Smooth muscle cell (in vitro differentiated cells): ENCODE results near the gene CRB3. TPM values are rescaled to one million over a fixed set of nuclear protein-coding genes. Genes with fewer than 3 reads are reported as not detected.
"Not testable (repeated sequence)": the region's sequence is repeated elsewhere in the genome, so short reads cannot be mapped to it uniquely, and the experiment has no call there.

Experiments
- DNase-seq: peaks from one replicate; lab custom pipeline; 2025; ENCODE audit not compliant: unreplicated experiment; lab: John Stamatoyannopoulos, UW
- H2AFZ ChIP-seq: fragments of 200-600 bp; sonication (generic); 2 replicates; pipeline ENCODE4 v1.6.0; 2016; ENCODE audit warnings: antibody characterized with exemption, low read depth, mild to moderate bottlenecking
- H3F3A ChIP-seq: fragments of 200-600 bp; sonication (generic); 2 replicates; pipeline ENCODE4 v1.6.0; 2017; ENCODE audit warnings: antibody characterized with exemption, low read depth
- H3K27ac ChIP-seq: fragments of 200-600 bp; sonication (generic); 2 replicates; pipeline ENCODE4 v1.5.1; 2016; ENCODE audit warnings: low read depth, mild to moderate bottlenecking
- H3K27me3 ChIP-seq: fragments of 200-600 bp; sonication (generic); 2 replicates; pipeline ENCODE4 v1.6.1; 2016; ENCODE audit warnings: low read depth, mild to moderate bottlenecking
- H3K36me3 ChIP-seq: fragments of 200-600 bp; sonication (generic); 2 replicates; pipeline ENCODE4 v1.5.1; 2016; ENCODE audit warnings: low read depth
- H3K4me1 ChIP-seq: fragments of 200-600 bp; sonication (generic); 2 replicates; pipeline ENCODE4 v1.5.1; 2016; ENCODE audit warnings: low read depth
- H3K4me2 ChIP-seq: fragments of 200-600 bp; sonication (generic); 2 replicates; pipeline ENCODE4 v1.6.0; 2016; ENCODE audit warnings: mild to moderate bottlenecking
- H3K4me3 ChIP-seq: fragments of 200-600 bp; sonication (generic); 2 replicates; pipeline ENCODE4 v1.5.1; 2016; ENCODE audit warnings: mild to moderate bottlenecking
- H3K79me2 ChIP-seq: fragments of 200-600 bp; sonication (generic); 2 replicates; pipeline ENCODE4 v1.6.0; 2016; ENCODE audit warnings: low read depth, mild to moderate bottlenecking
- H3K9ac ChIP-seq: fragments of 200-600 bp; sonication (generic); 2 replicates; pipeline ENCODE4 v1.6.0; 2016; ENCODE audit warnings: low read depth
- H3K9me3 ChIP-seq: fragments of 200-600 bp; sonication (generic); replicated peaks from 2 replicates; pipeline ENCODE4 v1.5.1; 2016; ENCODE audit warnings: low read depth
- H4K20me1 ChIP-seq: fragments of 200-600 bp; sonication (generic); 2 replicates; pipeline ENCODE4 v1.6.0; 2016; ENCODE audit warnings: low read depth
- CTCF ChIP-seq: fragments of 200-600 bp; sonication (generic); IDR thresholded peaks from 2 replicates; pipeline ENCODE4 v1.5.1; 2017; ENCODE audit warnings: borderline replicate concordance, mild to moderate bottlenecking, antibody characterized with exemption; ENCODE audit not compliant: insufficient read depth, poor library complexity, severe bottlenecking
- WGBS: methylation state at CpG from one replicate; pipeline ENCODE4 v1.1.7; 2016; ENCODE audit warnings: low lambda C conversion rate; 5-methylcytosine and 5-hydroxymethylcytosine counted together
- polyA plus RNA-seq: library from polyadenylated mRNA; unstranded; fragments of >200 nt; fragmentation: Nextera tagmentation; extraction: Ambion mirVana; gene quantifications from 2 replicates; pipeline ENCODE4 v1.2.1, GENCODE V29; 2016
- total RNA-seq: library from RNA; depleted of rRNA; stranded (reverse); fragments of >200 nt; gene quantifications from 2 replicates; pipeline ENCODE4 v1.2.3, GENCODE V29; 2014

Gene CRB3
- total and polyA plus RNA-seq, 2 experiments from 2014 or later, result 2.5 to 4.0 TPM

DNA sequence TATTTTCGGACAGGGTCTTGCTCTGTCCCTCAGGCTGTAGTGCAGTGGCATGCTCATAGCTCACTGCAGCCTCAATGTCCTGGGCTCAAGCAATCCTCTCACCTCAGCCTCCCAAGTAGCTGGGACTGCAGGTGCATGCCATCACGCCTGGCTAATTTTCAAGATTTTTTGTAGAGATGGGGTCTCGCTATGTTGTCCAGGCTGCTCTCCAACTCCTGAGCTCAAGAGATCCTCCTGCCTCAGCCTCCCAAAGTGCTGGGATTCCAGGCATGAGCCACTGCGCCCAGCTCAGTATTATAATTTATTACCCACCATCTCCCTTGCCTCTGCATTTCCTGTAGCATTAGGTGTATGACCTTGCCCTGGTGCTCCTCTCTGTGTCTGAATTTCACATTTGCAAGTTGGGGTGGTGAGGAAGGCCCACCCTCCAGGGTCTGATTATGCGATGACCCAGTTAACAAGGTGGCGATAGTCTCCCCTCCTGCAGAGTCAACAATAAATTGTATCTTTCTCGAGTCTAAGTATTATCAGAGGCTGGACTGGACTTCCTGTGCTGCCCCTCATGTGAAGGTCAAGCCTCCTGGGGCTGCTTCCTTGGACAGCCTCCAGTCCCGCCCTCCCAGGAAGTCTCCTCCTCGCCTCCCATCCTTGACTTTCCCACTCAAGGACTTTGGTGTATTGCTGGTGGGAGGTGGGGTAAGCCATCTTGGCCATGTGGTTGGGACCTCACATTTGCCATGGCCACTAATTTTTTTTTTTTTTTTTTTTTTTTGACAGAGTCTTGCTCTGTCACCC is 39.5 kb downstream of the CRB3 start:
- WGBS, result 93% methylated on average over 9 of the region's 9 CpGs
- no peak for DNase-seq

GRCh38 chr19:6508028-6508771 is 44.1 kb downstream of the CRB3 start:
- H3K79me2 ChIP-seq, H3K9me3 ChIP-seq, H3K27ac ChIP-seq, DNase-seq, H2AFZ ChIP-seq, H4K20me1 ChIP-seq, H3K27me3 ChIP-seq, H3K36me3 ChIP-seq, H3K4me2 ChIP-seq, H3K9ac ChIP-seq, H3F3A ChIP-seq, H3K4me3 ChIP-seq, H3K4me1 ChIP-seq: not testable (repeated sequence)
- WGBS, result 90% methylated on average over 9 of the region's 9 CpGs

More for the DNA sequence above, 39.5 kb downstream of the CRB3 start:
- no peak overlapping the region for H3K27ac ChIP-seq
- no peak overlapping the region for H3K9ac ChIP-seq
- no peak overlapping the region for H3K4me2 ChIP-seq
- H3K36me3 ChIP-seq, result no peaks in the 10 kb centered on the region
- TF ChIP-seq CTCF, result no peak
- H3K79me2 ChIP-seq, result no peaks in the 10 kb centered on the region
- peaks cover 49% of the 10 kb centered on the region for H3K27me3 ChIP-seq
- no peak overlapping the region for H2AFZ ChIP-seq
- H3K4me3 ChIP-seq, result no peak overlapping the region
- no peaks in the 10 kb centered on the region for H4K20me1 ChIP-seq
- no peaks in the 10 kb centered on the region for H3K9me3 ChIP-seq
- no peaks in the 10 kb centered on the region for H3F3A ChIP-seq
- peaks cover 7% of the 10 kb centered on the region for H3K4me1 ChIP-seq

DNA sequence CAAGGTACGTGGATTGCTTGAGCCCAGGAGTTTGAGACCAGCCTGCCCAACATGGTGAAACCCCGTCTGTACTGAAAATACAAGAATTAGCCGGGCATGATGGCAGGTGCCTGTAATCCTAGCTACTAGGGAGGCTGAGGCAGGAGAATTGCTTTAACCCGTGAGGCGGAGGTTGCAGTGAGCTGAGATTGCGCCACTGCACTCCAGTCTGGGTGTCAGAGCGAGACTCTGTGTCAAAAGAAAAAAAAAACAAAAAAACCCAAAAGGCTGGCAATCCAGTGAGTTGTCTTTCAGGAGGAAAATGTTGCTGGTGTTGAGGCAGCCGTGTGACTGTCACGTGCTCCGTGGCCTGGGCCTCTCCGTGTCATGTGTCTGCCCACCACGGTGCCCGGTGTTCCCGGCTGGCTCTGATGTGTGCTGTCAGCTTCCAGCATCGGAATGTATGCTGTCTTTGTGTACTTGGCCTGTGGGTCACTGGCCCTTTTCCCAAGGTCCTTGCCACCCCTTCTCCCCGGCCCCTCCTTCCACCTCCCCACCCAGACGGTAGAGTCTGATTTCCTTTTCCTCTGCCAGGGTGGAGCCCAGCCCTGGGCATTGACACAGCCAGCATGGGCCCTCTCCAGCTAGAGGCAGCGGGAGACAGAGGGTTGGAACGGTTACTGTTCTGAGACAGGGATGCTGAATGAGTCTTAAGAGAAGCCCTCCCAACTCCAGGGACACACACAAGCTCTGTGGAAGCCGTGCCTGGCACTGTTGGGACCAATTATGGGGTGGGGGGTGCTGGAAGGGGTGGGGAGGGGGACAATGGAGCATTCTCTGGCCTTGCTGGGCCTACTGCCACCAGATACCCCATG is 45.3 kb downstream of the CRB3 start:
- Histone ChIP-seq H3K4me3 (no peak overlapping the region), H3K27ac (no peak overlapping the region), H3K4me1 (no peaks in the 10 kb centered on the region), H2AFZ (no peak overlapping the region), H3K4me2 (no peak overlapping the region), H3K27me3 (no peaks in the 10 kb centered on the region), H3K9ac (no peak overlapping the region), H3K9me3 (no peaks in the 10 kb centered on the region), H3K36me3 (no peaks in the 10 kb centered on the region), H3K79me2 (no peaks in the 10 kb centered on the region), H3F3A (no peaks in the 10 kb centered on the region), H4K20me1 (no peaks in the 10 kb centered on the region)
- DNase-seq, result no peak
- TF ChIP-seq CTCF, result no peak
- WGBS, result 92% methylated on average over 20 of the region's 20 CpGs

DNA sequence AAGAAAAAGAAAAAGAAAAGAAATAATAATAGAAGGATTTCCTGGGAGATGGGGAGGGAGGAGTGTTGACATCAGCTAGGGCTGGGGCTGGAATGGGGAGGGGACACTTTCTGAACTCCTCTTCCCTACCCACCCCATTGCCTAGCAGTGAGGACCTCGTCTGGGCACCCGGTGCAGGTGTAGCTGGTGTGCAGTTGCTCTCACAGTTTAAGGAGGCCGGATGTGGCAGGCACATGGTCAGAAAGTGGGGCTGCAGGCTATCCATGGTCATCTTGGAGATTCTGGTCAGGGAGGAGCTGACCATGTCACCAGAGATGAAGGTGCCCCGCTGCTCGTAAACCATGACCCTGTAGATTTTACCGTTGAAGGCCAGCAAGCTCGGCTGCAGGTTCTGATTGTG is 46.5 kb downstream of the CRB3 start:
- 90% methylated on average over 7 of the region's 7 CpGs for WGBS
- H3K9me3 ChIP-seq, result no peaks in the 10 kb centered on the region
- no peaks in the 10 kb centered on the region for H3K27me3 ChIP-seq
- H3K79me2 ChIP-seq, result no peaks in the 10 kb centered on the region
- no peak overlapping the region for H3K9ac ChIP-seq
- no peak overlapping the region for H3K27ac ChIP-seq
- no peaks in the 10 kb centered on the region for H3K36me3 ChIP-seq
- TF ChIP-seq CTCF, result no peak
- no peaks in the 10 kb centered on the region for H3K4me1 ChIP-seq
- H4K20me1 ChIP-seq, result no peaks in the 10 kb centered on the region
- no peak overlapping the region for H3K4me2 ChIP-seq
- no peak overlapping the region for H2AFZ ChIP-seq
- DNase-seq, result no peak
- no peaks in the 10 kb centered on the region for H3F3A ChIP-seq
- H3K4me3 ChIP-seq, result no peak overlapping the region
